IPS DF 6.9 (cell line): Measurements from ENCODE around the gene PRPF8.

Source experiments
- DNase-seq: peaks from one replicate; pipeline ENCODE4 v3.0.0-alpha.2; 2013; ENCODE audit warnings: low read depth, low spot score
- H3K27ac ChIP-seq: one replicate; pipeline ENCODE4 v1.5.1; 2013; ENCODE audit warnings: low read length, control low read depth
- H3K27me3 ChIP-seq: 2 replicates; pipeline ENCODE4 v1.6.1; 2013; ENCODE audit warnings: mild to moderate bottlenecking, low read length; ENCODE audit not compliant: control insufficient read depth, insufficient read depth
- H3K36me3 ChIP-seq: 2 replicates; pipeline ENCODE4 v1.6.1; 2013; ENCODE audit warnings: low read length; ENCODE audit not compliant: control insufficient read depth, insufficient read depth
- H3K4me1 ChIP-seq: 2 replicates; pipeline ENCODE4 v1.6.1; 2013; ENCODE audit warnings: low read length; ENCODE audit not compliant: control insufficient read depth, insufficient read depth
- H3K4me3 ChIP-seq: 2 replicates; pipeline ENCODE4 v1.5.1; 2013; ENCODE audit warnings: mild to moderate bottlenecking, low read length
- H3K9me3 ChIP-seq: 2 replicates; pipeline ENCODE4 v1.6.1; 2013; ENCODE audit warnings: low read length, inconsistent platforms; ENCODE audit not compliant: control insufficient read depth, insufficient read depth
- WGBS: extraction: QIAGEN DNeasy Blood & Tissue Kit; methylation state at CpG from one replicate; pipeline ENCODE4 v1.1.7; 2013; ENCODE audit warnings: mixed read lengths, missing lambda C conversion rate; ENCODE audit not compliant: insufficient read length, insufficient coverage; 5-methylcytosine and 5-hydroxymethylcytosine counted together

Gene PRPF8

DNA sequence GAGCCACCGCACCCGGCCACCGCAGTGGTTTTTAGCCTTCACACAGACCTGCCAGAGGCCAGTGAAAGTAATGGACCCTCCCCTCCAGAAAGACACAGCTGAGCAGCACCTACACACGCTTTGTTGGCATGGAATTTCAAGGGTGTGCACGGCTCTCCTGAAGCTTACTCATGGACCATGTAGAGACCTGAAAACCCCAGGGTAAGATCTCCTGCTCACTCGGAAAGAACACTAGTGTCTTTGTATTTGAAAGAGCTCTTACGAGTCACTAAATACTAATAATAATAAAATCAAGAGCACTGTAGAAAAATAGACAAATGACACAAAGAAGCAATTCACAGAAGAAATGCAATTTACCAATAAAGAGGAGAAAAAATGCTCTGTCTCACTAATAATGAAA is 76.0 kb downstream of the PRPF8 start:
- H3K4me3 ChIP-seq, result no peak overlapping the region
- H3K27ac ChIP-seq, result no peak overlapping the region
- no peaks in the 10 kb centered on the region for H3K9me3 ChIP-seq
- H3K4me1 ChIP-seq, result peaks cover 7% of the 10 kb centered on the region
- WGBS, result no CpG with 5 or more reads among the region's 7 CpGs
- DNase-seq, result no peak
- no peaks in the 10 kb centered on the region for H3K27me3 ChIP-seq
- H3K36me3 ChIP-seq, result no peaks in the 10 kb centered on the region

GRCh38 chr17:1607971-1608320 is 76.7 kb downstream of the PRPF8 start:
- WGBS, result no CpG with 5 or more reads among the region's 5 CpGs
- Histone ChIP-seq H3K4me3 (no peak overlapping the region), H3K9me3 (no peaks in the 10 kb centered on the region), H3K27ac (no peak overlapping the region), H3K36me3 (no peaks in the 10 kb centered on the region), H3K27me3 (no peaks in the 10 kb centered on the region), H3K4me1 (peaks cover 7% of the 10 kb centered on the region)
- DNase-seq, result no peak

DNA sequence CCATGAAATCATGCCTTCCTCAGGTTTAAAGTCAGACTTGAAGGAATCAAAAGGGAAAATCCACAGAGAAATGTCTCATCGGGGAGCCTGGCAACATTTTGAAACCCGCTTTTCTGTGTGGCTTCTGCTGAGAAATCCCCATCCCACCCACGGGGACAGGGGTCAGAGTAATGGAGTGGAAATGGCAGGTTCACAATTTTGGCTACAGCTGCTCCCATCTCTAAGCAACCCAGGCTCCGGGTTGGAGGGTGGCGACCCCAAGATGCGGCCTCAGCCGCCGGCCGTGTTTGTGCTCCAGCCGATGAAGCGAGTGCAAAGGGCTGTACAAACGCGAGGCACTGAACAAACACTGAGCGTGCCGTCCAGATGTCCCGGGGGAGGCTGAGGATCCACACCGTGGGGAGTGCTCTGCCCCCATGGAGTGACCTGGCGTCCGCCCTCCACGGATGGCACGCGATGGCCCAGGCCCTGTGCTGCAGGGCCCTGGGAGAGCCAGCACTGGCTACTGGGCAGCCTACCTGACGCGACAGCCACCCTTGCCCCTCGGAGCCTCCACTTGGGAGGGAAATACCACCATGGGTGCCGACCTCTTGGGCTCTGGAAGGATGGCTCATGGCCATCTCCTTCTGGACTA is 78.2 kb downstream of the PRPF8 start:
- no peaks in the 10 kb centered on the region for H3K9me3 ChIP-seq
- peaks cover 7% of the 10 kb centered on the region for H3K4me1 ChIP-seq
- DNase-seq, result no peak
- no peaks in the 10 kb centered on the region for H3K36me3 ChIP-seq
- H3K4me3 ChIP-seq, result no peak overlapping the region
- WGBS, result no CpG with 5 or more reads among the region's 26 CpGs
- no peak overlapping the region for H3K27ac ChIP-seq
- H3K27me3 ChIP-seq, result no peaks in the 10 kb centered on the region

DNA sequence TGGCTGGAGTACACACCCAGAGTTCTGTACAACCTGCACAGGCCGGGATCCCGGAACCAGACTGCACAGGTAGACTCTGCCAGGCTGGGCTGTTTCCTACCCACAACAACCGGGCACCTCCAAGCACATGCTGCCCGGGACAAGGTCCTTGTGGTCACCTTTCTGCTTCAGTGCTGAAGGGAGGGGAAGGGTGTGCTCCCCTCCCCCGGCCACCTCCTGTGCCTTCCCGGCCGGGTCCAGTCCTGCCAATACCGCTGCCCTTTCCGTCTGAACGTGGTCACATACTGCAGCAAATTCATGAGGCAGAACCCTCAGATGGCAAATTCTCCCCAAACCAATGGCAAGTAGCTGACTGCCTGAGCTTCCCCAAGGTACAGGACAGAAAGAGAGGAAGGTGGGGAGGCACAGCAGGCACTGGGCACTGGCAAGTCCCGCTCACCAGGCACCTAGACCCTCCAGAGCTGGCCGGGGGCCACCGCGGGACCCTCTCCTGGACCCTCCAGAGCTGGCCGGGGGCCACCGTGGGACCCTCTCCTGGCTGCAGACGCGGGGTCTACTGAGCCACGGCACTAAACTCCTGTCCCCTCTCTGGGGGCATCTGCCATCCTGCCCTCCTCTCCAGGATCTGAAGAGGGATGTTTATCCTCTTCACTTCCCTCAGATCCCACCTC is 78.9 kb downstream of the PRPF8 start:
- no peaks in the 10 kb centered on the region for H3K9me3 ChIP-seq
- no CpG with 5 or more reads among the region's 19 CpGs for WGBS
- no peaks in the 10 kb centered on the region for H3K36me3 ChIP-seq
- no peaks in the 10 kb centered on the region for H3K27me3 ChIP-seq
- H3K27ac ChIP-seq, result no peak overlapping the region
- no peak overlapping the region for H3K4me3 ChIP-seq
- peaks cover 7% of the 10 kb centered on the region for H3K4me1 ChIP-seq
- DNase-seq, result no peak

GRCh38 chr17:1604831-1605528 is 79.7 kb downstream of the PRPF8 start:
- no peaks in the 10 kb centered on the region for H3K27me3 ChIP-seq

DNA sequence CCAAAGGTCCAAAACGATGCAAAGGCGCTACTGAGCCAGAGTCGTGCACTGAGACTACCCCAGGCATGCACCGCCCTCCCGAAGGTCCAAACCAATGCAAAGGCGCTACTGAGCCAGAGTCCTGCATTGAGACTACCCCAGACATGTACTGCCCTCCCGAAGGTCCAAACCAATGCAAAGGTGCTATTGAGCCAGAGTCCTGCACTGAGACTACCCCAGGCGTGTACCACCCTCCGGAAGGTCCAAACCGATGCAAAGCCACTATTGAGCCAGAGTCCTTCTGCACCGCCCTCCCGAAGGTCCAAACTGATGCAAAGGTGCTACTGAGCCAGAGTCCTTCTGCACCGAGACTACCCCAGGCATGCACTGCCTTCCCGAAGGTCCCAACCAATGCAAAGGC is 83.1 kb downstream of the PRPF8 start:
- WGBS, result no CpG with 5 or more reads among the region's 14 CpGs
- H3K36me3 ChIP-seq, result no peaks in the 10 kb centered on the region

More at GRCh38 chr17:1604831-1605528, 79.7 kb downstream of the PRPF8 start:
- no peak for DNase-seq
- Histone ChIP-seq H3K4me1 (peaks cover 7% of the 10 kb centered on the region), H3K9me3 (no peaks in the 10 kb centered on the region), H3K36me3 (no peaks in the 10 kb centered on the region), H3K4me3 (no peak overlapping the region), H3K27ac (no peak overlapping the region)
- WGBS, result no CpG with 5 or more reads among the region's 35 CpGs

More for the DNA sequence above, 83.1 kb downstream of the PRPF8 start:
- Histone ChIP-seq H3K27ac (no peak overlapping the region), H3K9me3 (no peaks in the 10 kb centered on the region), H3K4me3 (no peak overlapping the region), H3K4me1 (peaks cover 7% of the 10 kb centered on the region), H3K27me3 (no peaks in the 10 kb centered on the region)
- no peak for DNase-seq
